SK-N-SH treated with all-trans-retinoic acid at 6 μM for 48 hours (cell line): Measurements from ENCODE around the gene SLC36A3.

Source experiments
- ATAC-seq: fragments of 200-7000 bp; cut with Tn5 transposase; 3 replicates; pipeline ENCODE4 v1.9.1; 2020; ENCODE audit warnings: mild to moderate bottlenecking, moderate library complexity
- ARNTL ChIP-seq: fragments of 450-650 bp; formaldehyde crosslinking; IDR thresholded peaks from 2 replicates; pipeline ENCODE4 v1.5.0; 2020; ENCODE audit warnings: low read depth, mild to moderate bottlenecking, moderate library complexity, borderline replicate concordance
- BACH2 ChIP-seq: fragments of 250-450 bp; sonication (Bioruptor Pico); IDR thresholded peaks from 2 replicates; pipeline ENCODE4 v1.9.0; 2021; ENCODE audit warnings: mild to moderate bottlenecking, borderline replicate concordance
- CREB5 ChIP-seq: fragments of 250-450 bp; sonication (Bioruptor Pico); IDR thresholded peaks from 2 replicates; pipeline ENCODE4 v1.5.1; 2020; ENCODE audit warnings: low read depth, mild to moderate bottlenecking, moderate library complexity
- CSDC2 ChIP-seq: fragments of 250-450 bp; sonication (Bioruptor Pico); IDR thresholded peaks from 2 replicates; pipeline ENCODE4 v1.5.0; 2020; ENCODE audit warnings: mild to moderate bottlenecking, moderate library complexity
- CSRNP3 ChIP-seq: fragments of 250-450 bp; sonication (Bioruptor Pico); IDR thresholded peaks from 2 replicates; pipeline ENCODE4 v1.5.1; 2021; ENCODE audit warnings: mild to moderate bottlenecking, moderate library complexity
- GLIS3 ChIP-seq: fragments of 250-450 bp; sonication (Bioruptor Pico); IDR thresholded peaks from 2 replicates; pipeline ENCODE4 v1.5.0; 2020; ENCODE audit warnings: mild to moderate bottlenecking, moderate library complexity
- ISL1 ChIP-seq: fragments of 250-450 bp; sonication (Bioruptor Pico); IDR thresholded peaks from 2 replicates; pipeline ENCODE4 v2.1.2; 2022; ENCODE audit warnings: mild to moderate bottlenecking, moderate library complexity
- OSR1 ChIP-seq: fragments of 250-450 bp; sonication (Bioruptor Pico); IDR thresholded peaks from 2 replicates; pipeline ENCODE4 v1.8.0; 2022; ENCODE audit warnings: moderate library complexity, mild to moderate bottlenecking, inconsistent platforms
- PATZ1 ChIP-seq: fragments of 250-450 bp; sonication (Bioruptor Pico); IDR thresholded peaks from 2 replicates; pipeline ENCODE4 v1.8.0; 2020; ENCODE audit warnings: mild to moderate bottlenecking, moderate library complexity, borderline replicate concordance
- PPARA ChIP-seq: fragments of 250-450 bp; sonication (Bioruptor Pico); IDR thresholded peaks from 2 replicates; pipeline ENCODE4 v1.5.0; 2020; ENCODE audit warnings: mild to moderate bottlenecking, borderline replicate concordance
- RARB ChIP-seq: fragments of 250-450 bp; sonication (Bioruptor Pico); IDR thresholded peaks from 2 replicates; pipeline ENCODE4 v1.8.0; 2021; ENCODE audit warnings: mild to moderate bottlenecking, moderate library complexity
- SNAI2 ChIP-seq: fragments of 250-450 bp; sonication (Bioruptor Pico); IDR thresholded peaks from 2 replicates; pipeline ENCODE4 v1.5.0; 2020; ENCODE audit warnings: mild to moderate bottlenecking, moderate library complexity
- TCF4 ChIP-seq: fragments of 250-450 bp; sonication (Bioruptor Pico); IDR thresholded peaks from 2 replicates; pipeline ENCODE4 v1.8.0; 2021; ENCODE audit warnings: mild to moderate bottlenecking, moderate library complexity, borderline replicate concordance
- TOX ChIP-seq: fragments of 250-450 bp; sonication (Bioruptor Pico); IDR thresholded peaks from 2 replicates; pipeline ENCODE4 v1.8.0; 2021; ENCODE audit warnings: mild to moderate bottlenecking, moderate library complexity, borderline replicate concordance
- ZC3H10 ChIP-seq: fragments of 250-450 bp; sonication (Bioruptor Pico); IDR thresholded peaks from 2 replicates; pipeline ENCODE4 v1.5.1; 2021; ENCODE audit warnings: mild to moderate bottlenecking, moderate library complexity
- ZFP3 ChIP-seq: fragments of 250-450 bp; sonication (Bioruptor Pico); IDR thresholded peaks from 2 replicates; pipeline ENCODE4 v1.5.0; 2020; ENCODE audit warnings: mild to moderate bottlenecking, moderate library complexity
- ZFP30 ChIP-seq: fragments of 450-650 bp; formaldehyde crosslinking; IDR thresholded peaks from 2 replicates; pipeline ENCODE4 v1.5.0; 2022; ENCODE audit warnings: mild to moderate bottlenecking, moderate library complexity
- ZNF565 ChIP-seq: fragments of 450-650 bp; formaldehyde crosslinking; conservative IDR thresholded peaks from 2 replicates; pipeline ENCODE4 v1.5.0; 2020; ENCODE audit warnings: low read depth, mild to moderate bottlenecking, moderate library complexity
- ZNF70 ChIP-seq: fragments of 450-650 bp; formaldehyde crosslinking; IDR thresholded peaks from 2 replicates; pipeline ENCODE4 v1.5.0; 2020; ENCODE audit warnings: mild to moderate bottlenecking, moderate library complexity
- ZNF8 ChIP-seq: fragments of 450-650 bp; formaldehyde crosslinking; IDR thresholded peaks from 2 replicates; pipeline ENCODE4 v1.5.0; 2020; ENCODE audit warnings: mild to moderate bottlenecking, moderate library complexity
- TF ChIP-seq, protein P1 (sequence below): fragments of 250-450 bp; sonication (Bioruptor Pico); IDR thresholded peaks from 2 replicates; pipeline ENCODE4 v1.8.0; 2021; ENCODE audit warnings: low read depth, mild to moderate bottlenecking, moderate library complexity, borderline replicate concordance
- TF ChIP-seq, protein P2 (sequence below): fragments of 250-450 bp; sonication (Bioruptor Pico); IDR thresholded peaks from 2 replicates; pipeline ENCODE4 v1.5.0; 2020; ENCODE audit warnings: mild to moderate bottlenecking, moderate library complexity

SLC36A3 gene

GRCh38 chr5:151250346-151251000 lies 53.1 kb downstream of the SLC36A3 start:
- no peak for ATAC-seq
- TF ChIP-seq ZFP30 (CRISPR knock-in tag) (no peak), TCF4 (no peak), GLIS3 (no peak), BACH2 (CRISPR knock-in tag) (no peak), ZFP3 (CRISPR knock-in tag) (no peak), CSRNP3 (CRISPR knock-in tag) (no peak), ZC3H10 (CRISPR knock-in tag) (no peak), ZNF565 (CRISPR knock-in tag) (no peak), ZNF8 (CRISPR knock-in tag) (no peak), PATZ1 (no peak), RARB (CRISPR knock-in tag) (no peak), ZNF70 (no peak), ARNTL (no peak)
- TF ChIP-seq, protein P1, sequence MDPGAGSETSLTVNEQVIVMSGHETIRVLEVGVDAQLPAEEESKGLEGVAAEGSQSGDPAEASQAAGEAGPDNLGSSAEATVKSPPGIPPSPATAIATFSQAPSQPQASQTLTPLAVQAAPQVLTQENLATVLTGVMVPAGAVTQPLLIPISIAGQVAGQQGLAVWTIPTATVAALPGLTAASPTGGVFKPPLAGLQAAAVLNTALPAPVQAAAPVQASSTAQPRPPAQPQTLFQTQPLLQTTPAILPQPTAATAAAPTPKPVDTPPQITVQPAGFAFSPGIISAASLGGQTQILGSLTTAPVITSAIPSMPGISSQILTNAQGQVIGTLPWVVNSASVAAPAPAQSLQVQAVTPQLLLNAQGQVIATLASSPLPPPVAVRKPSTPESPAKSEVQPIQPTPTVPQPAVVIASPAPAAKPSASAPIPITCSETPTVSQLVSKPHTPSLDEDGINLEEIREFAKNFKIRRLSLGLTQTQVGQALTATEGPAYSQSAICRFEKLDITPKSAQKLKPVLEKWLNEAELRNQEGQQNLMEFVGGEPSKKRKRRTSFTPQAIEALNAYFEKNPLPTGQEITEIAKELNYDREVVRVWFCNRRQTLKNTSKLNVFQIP (CRISPR knock-in tag), result no peak
- TF ChIP-seq, protein P2, sequence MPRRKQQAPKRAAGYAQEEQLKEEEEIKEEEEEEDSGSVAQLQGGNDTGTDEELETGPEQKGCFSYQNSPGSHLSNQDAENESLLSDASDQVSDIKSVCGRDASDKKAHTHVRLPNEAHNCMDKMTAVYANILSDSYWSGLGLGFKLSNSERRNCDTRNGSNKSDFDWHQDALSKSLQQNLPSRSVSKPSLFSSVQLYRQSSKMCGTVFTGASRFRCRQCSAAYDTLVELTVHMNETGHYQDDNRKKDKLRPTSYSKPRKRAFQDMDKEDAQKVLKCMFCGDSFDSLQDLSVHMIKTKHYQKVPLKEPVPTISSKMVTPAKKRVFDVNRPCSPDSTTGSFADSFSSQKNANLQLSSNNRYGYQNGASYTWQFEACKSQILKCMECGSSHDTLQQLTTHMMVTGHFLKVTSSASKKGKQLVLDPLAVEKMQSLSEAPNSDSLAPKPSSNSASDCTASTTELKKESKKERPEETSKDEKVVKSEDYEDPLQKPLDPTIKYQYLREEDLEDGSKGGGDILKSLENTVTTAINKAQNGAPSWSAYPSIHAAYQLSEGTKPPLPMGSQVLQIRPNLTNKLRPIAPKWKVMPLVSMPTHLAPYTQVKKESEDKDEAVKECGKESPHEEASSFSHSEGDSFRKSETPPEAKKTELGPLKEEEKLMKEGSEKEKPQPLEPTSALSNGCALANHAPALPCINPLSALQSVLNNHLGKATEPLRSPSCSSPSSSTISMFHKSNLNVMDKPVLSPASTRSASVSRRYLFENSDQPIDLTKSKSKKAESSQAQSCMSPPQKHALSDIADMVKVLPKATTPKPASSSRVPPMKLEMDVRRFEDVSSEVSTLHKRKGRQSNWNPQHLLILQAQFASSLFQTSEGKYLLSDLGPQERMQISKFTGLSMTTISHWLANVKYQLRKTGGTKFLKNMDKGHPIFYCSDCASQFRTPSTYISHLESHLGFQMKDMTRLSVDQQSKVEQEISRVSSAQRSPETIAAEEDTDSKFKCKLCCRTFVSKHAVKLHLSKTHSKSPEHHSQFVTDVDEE (CRISPR knock-in tag), result no peak

DNA sequence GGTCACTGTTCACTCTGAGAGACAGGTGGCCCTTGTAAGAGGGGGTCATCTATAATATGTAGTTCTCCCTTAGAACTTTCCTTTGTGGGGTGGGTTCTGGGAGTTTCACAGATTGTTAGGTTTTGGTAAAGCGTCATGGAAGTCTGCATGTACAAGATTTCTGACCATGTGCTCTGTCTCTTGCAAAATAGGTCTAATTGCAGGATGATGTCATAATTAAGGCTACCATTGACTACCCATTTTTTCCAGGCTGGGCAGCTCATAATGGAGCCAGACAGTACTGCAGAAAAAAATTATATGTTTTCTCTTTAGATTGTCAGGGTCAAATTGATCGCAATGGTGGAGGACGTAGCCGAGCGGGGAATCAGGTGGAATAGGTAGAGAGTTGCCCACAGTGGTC lies 54.3 kb downstream of the SLC36A3 start:
- TF ChIP-seq ZC3H10 (CRISPR knock-in tag) (no peak), SNAI2 (CRISPR knock-in tag) (no peak)
- no peak for ATAC-seq

- ATAC-seq, result no peak
- TF ChIP-seq ARNTL (no peak), TOX (CRISPR knock-in tag) (no peak), ZFP3 (CRISPR knock-in tag) (no peak), ZC3H10 (CRISPR knock-in tag) (no peak), CSRNP3 (CRISPR knock-in tag) (no peak), ISL1 (no peak), PATZ1 (no peak), OSR1 (CRISPR knock-in tag) (no peak), PPARA (CRISPR knock-in tag) (no peak), GLIS3 (no peak), RARB (CRISPR knock-in tag) (no peak), CREB5 (no peak), SNAI2 (CRISPR knock-in tag) (no peak), ZNF8 (CRISPR knock-in tag) (no peak), ZNF70 (no peak), CSDC2 (no peak), BACH2 (CRISPR knock-in tag) (no peak)
- TF ChIP-seq, protein P1 (CRISPR knock-in tag), result no peak
These were observed 54.9 kb downstream of the SLC36A3 start for GRCh38 chr5:151248651-151249050.
